LNCaP clone FGC (cell line): ENCODE measurements around the gene NACA2.
"Not testable (repeated sequence)": the region's sequence is repeated elsewhere in the genome, so short reads cannot be mapped to it uniquely, and the experiment has no call there.

Source experiments
- DNase-seq: peaks from one replicate; pipeline ENCODE4 v3.0.0-alpha.2; 2011; ENCODE audit warnings: low read depth
- H3K4me3 ChIP-seq: 2 replicates; pipeline ENCODE4 v1.5.1; 2011; ENCODE audit warnings: mild to moderate bottlenecking, low read depth, low read length, control low read depth
- TF ChIP-seq, protein P1 (sequence below): IDR thresholded peaks from 2 replicates; pipeline ENCODE4 v1.5.1; 2012; ENCODE audit warnings: mild to moderate bottlenecking; ENCODE audit not compliant: control insufficient read depth, insufficient read depth; ENCODE audit errors: extremely low read depth

NACA2 gene

DNA sequence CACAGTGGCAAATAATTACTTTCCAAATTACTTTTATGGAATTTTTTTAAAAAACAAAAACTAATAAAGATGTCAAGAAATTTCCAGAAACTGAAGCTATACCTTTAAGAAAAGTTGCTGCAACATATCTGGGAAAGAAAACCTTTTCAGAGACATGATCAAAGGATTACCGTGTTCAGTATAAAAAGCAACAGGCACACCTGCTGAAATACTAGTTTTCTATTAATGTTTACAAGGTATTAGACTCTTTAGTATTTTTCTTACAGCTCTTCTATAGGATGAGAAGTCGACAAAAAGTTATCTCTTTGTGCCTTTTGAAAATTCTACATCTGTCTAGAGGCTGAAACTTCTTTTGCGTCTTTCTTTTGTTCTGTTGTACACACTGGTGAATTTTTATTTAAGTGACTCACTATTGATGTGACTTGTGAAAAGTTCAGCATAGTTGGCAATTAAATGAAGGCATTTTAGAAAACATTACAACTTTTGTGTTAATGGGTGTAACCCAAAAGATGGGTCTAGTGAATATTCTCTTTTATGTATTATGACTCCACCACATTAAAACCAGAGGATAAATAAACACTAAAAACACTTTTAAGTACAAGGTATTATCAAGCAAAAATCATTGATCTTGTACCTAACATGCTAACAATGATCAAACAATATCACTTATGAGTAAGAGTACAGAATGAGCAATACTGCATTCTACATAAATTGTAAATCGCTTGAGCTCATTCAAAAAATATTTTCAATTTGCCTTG, 23.8 kb downstream of the NACA2 start:
- no peak for DNase-seq
- H3K4me3 ChIP-seq, result no peak overlapping the region
- TF ChIP-seq, protein P1, sequence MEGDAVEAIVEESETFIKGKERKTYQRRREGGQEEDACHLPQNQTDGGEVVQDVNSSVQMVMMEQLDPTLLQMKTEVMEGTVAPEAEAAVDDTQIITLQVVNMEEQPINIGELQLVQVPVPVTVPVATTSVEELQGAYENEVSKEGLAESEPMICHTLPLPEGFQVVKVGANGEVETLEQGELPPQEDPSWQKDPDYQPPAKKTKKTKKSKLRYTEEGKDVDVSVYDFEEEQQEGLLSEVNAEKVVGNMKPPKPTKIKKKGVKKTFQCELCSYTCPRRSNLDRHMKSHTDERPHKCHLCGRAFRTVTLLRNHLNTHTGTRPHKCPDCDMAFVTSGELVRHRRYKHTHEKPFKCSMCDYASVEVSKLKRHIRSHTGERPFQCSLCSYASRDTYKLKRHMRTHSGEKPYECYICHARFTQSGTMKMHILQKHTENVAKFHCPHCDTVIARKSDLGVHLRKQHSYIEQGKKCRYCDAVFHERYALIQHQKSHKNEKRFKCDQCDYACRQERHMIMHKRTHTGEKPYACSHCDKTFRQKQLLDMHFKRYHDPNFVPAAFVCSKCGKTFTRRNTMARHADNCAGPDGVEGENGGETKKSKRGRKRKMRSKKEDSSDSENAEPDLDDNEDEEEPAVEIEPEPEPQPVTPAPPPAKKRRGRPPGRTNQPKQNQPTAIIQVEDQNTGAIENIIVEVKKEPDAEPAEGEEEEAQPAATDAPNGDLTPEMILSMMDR, result no peak

DNA sequence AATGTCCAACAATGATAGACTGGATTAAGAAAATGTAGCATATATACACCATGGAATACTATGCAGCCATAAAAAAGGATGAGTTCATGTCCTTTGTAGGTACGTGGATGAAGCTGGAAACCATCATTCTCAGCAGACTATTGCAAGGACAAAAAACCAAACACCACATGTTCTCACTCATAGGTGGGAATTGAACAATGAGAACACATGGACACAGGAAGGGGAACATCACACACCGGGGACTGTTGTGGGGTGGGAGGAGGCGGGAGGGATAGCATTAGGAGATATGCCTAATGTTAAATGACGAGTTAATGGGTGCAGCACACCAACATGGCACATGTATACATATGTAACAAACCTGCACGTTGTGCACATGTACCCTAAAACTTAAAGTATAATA, 24.6 kb downstream of the NACA2 start:
- DNase-seq, result not testable (repeated sequence)

DNA sequence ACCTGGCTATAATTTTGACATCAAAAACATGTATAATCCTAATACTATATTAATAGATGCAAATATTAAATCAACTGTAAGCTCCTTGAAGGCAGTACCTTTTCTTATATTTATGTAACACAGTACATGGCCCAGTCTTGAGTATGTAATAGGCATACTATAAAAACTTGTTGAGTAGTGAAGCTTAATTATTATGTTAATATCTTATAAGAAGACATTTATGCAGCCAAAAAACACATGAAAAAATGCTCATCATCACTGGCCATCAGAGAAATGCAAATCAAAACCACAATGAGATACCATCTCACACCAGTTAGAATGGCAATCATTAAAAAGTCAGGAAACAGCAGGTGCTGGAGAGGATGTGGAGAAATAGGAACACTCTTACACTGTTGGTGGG, 25.2 kb downstream of the NACA2 start:
- not testable (repeated sequence) for DNase-seq, H3K4me3 ChIP-seq

More for the DNA sequence above, 24.6 kb downstream of the NACA2 start:
- not testable (repeated sequence) for H3K4me3 ChIP-seq

DNA sequence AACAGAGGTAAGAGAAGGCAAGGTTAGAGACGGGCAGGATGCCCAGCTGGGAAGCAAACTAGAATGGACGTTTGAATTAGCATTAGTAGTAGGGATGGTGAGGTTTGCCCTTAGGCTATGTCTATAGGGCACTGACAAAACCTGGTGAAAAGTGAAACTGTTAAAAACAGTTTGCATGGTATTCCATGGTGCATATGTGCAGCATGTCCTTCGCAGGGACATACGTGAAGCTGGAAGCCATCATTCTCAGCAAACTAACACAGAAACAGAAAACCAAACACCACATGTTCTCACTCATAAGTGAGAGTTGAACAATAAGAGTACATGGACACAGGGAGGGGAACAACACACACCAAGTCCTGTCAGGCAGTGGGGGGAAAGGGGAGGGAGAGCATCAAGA, 25.8 kb downstream of the NACA2 start:
- TF ChIP-seq, protein P1, result no peak
- DNase-seq, result no peak
- no peak overlapping the region for H3K4me3 ChIP-seq

DNA sequence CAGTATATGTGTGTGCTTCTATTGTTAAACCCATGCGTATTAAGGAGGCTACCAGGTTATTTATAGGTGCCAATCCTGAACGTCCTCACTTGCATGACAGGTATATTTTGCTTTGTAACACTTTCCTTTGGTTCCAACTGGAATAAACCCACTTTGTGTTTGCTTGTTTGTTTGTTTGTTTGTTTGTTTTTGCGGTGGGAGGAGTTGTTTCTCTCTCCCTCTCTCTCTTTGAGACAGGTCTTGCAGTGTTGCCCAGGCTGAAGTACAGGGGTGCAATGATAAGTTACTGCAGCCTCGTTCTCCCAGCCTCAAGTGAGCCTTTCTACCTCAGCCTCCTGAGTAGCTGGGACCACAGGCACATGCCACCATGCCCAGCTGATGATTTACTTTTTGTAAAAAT, 28.7 kb downstream of the NACA2 start:
- TF ChIP-seq, protein P1, result no peak
- no peak overlapping the region for H3K4me3 ChIP-seq

DNA sequence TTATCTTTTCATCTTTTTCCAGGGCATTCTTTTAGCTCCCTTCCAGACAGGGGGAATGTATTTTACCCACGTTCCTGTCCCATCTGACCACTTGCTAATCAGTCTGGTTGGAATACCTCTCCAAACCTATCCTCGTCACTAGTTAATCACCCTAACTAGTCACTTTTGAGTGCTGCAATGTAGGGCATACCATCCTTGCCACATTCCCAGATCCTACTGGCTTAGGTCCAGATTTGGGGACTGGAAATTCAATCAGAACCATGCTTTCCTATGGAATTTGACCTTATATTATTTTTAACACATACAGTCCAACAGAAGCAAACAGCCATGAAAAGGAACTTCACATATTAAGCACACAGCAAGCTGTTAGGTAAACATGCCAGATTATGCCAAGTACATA, 29.7 kb downstream of the NACA2 start:
- TF ChIP-seq, protein P1, result no peak
- no peak overlapping the region for H3K4me3 ChIP-seq
- DNase-seq, result no peak

More for the DNA sequence above, 28.7 kb downstream of the NACA2 start:
- no peak for DNase-seq

DNA sequence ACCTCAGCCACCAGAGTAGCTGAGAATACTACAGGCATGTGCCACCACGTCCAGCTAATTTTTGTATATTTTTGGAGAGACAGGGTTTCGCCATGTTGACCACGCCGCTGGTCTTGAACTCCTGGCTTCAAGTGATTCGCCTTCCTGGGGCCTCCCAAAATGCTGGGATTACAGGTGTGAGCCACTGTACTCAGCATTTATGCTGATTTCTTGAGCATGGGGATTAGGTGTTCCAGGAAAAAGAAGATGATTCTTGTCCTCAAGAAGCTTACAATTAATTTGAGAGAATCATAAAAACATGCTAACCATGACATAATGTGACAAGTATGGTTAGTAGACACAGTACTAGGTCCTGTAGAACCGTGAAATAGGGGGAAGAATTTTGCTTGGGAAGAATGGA, 30.9 kb downstream of the NACA2 start:
- TF ChIP-seq, protein P1, result no peak
- no peak overlapping the region for H3K4me3 ChIP-seq
- no peak for DNase-seq
